ENCODE data around the gene ZCCHC17.
A peak's percentile ranks its signal among the peaks of the same experiment; 100 is the strongest.
"Not testable (repeated sequence)": the region's sequence is repeated elsewhere in the genome, so short reads cannot be mapped to it uniquely, and the experiment has no call there.

Gene ZCCHC17

GRCh38 chr1:31296486-31297276 is at the start of gene ZCCHC17, which contains the start of gene SNRNP40:
TSS of gene ZCCHC17 (plus strand) at chr1:31297032. CDS start at chr1:31310099, 13,067 bp downstream.
TSS of gene SNRNP40 (minus strand) at chr1:31296788. CDS start at chr1:31296751, 37 bp downstream.
- DNase-seq = peak; percentile 99

- DNase-seq = no peak
Observed at GRCh38 chr1:31248276-31248675, 48.6 kb upstream of the ZCCHC17 start.

GRCh38 chr1:31249854-31250253 is 47.0 kb upstream of the ZCCHC17 start:
- DNase-seq = no peak

- DNase-seq = no peak
Observed at GRCh38 chr1:31257213-31257612, 39.6 kb upstream of the ZCCHC17 start.

GRCh38 chr1:31258581-31258980 is 38.3 kb upstream of the ZCCHC17 start:
- no peak for DNase-seq

GRCh38 chr1:31259746-31260145 is 37.1 kb upstream of the ZCCHC17 start:
- DNase-seq = no peak

- no peak for DNase-seq
Observed at GRCh38 chr1:31261916-31262315, 34.9 kb upstream of the ZCCHC17 start.

GRCh38 chr1:31262393-31262792 is 34.4 kb upstream of the ZCCHC17 start:
- DNase-seq = not testable (repeated sequence)

- no peak for DNase-seq
Observed at GRCh38 chr1:31263408-31263807, 33.4 kb upstream of the ZCCHC17 start.

- DNase-seq = no peak
Observed at GRCh38 chr1:31264790-31265386, 31.9 kb upstream of the ZCCHC17 start.

GRCh38 chr1:31266547-31266946 is 30.3 kb upstream of the ZCCHC17 start:
- no peak for DNase-seq

- DNase-seq = no peak
Observed at GRCh38 chr1:31272369-31272768, 24.5 kb upstream of the ZCCHC17 start.

GRCh38 chr1:31273619-31274018 is 23.2 kb upstream of the ZCCHC17 start:
- DNase-seq = no peak

- DNase-seq = not testable (repeated sequence)
Observed at GRCh38 chr1:31282426-31282825, 14.4 kb upstream of the ZCCHC17 start.

- DNase-seq = not testable (repeated sequence)
Observed at GRCh38 chr1:31287791-31288190, 9.0 kb upstream of the ZCCHC17 start.

- no peak for DNase-seq
Observed at GRCh38 chr1:31289021-31289420, 7.8 kb upstream of the ZCCHC17 start.

GRCh38 chr1:31295874-31296485 is 852 bp upstream of the ZCCHC17 start:
- DNase-seq = peak; percentile 22

GRCh38 chr1:31297277-31298247 is 730 bp downstream of the ZCCHC17 start:
- DNase-seq = no peak

GRCh38 chr1:31299365-31299764 is 2.5 kb downstream of the ZCCHC17 start:
- DNase-seq = no peak

GRCh38 chr1:31300193-31300592 is 3.4 kb downstream of the ZCCHC17 start:
- DNase-seq = no peak

GRCh38 chr1:31302709-31303441 is 6.0 kb downstream of the ZCCHC17 start:
- DNase-seq = no peak

- no peak for DNase-seq
Observed at GRCh38 chr1:31306278-31306677, 9.4 kb downstream of the ZCCHC17 start.
